ENCODE results near the gene CAAP1. TPM values are rescaled to one million over a fixed set of nuclear protein-coding genes. Genes with fewer than 3 reads are reported as not detected.

Gene CAAP1, protein sequence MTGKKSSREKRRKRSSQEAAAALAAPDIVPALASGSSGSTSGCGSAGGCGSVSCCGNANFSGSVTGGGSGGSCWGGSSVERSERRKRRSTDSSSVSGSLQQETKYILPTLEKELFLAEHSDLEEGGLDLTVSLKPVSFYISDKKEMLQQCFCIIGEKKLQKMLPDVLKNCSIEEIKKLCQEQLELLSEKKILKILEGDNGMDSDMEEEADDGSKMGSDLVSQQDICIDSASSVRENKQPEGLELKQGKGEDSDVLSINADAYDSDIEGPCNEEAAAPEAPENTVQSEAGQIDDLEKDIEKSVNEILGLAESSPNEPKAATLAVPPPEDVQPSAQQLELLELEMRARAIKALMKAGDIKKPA
- polyA plus RNA-seq, result 9.9 and 10.4 TPM in 2 replicates

DNA sequence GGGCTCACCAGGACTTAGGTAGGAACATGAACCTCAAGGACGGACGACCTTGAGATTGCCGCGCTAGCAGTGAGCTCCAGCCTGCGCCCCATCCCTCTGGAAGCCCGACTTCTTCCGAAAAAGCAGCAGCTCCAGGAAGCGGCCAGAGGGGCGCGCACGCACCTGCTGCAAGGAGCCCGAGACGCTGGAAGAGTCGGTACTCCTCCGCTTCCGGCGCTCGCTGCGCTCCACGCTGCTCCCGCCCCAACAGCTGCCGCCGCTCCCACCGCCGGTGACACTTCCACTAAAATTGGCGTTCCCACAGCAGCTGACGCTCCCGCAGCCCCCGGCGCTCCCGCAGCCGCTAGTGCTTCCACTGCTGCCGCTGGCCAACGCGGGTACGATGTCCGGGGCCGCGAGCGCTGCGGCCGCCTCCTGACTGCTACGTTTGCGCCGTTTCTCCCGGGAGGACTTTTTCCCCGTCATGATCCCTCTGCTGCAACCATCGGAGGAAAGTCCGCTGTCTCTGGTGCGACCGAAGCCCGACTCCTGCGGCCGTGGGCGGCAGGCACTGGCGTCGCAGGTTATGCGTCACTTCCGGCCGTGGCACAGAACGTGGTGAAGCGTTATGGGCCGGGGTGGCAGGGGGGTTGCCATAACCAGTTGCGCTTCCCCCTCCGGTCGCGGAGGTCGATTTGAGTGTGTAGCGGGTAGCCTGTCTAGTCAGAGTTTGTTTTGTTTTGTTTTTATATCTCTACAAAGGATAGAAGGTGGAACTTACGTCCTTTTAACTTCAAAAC is at the start of gene CAAP1:
CAAP1 (minus strand) TSS at position 552 of the 779 bp plus-strand sequence; CDS start at position 465, 87 bp downstream.

Other genes with a start within 250 kb of the CAAP1 start
- 20.3 and 23.8 TPM in 2 replicates for gene PLAA, start 54.4 kb upstream of the CAAP1 start, polyA plus RNA-seq
- 28.4 and 31.8 TPM in 2 replicates for gene IFT74, start 63.6 kb upstream of the CAAP1 start, polyA plus RNA-seq
- gene LRRC19, start 112.9 kb upstream of the CAAP1 start, polyA plus RNA-seq, result 0.30 TPM in 1 of 2 replicates, not detected in the other
- 0.07 TPM in 1 of 2 replicates, not detected in the other for gene TEK, start 216.4 kb upstream of the CAAP1 start, polyA plus RNA-seq